HG03280 (cell line): ENCODE results near the gene CCL21.
A peak's percentile ranks its signal among the peaks of the same experiment; 100 is the strongest.

Experiments used
- ATAC-seq: cut with Tn5 transposase; IDR thresholded peaks from one replicate; pipeline ENCODE4 v1.9.1; 2021; ENCODE audit warnings: mild to moderate bottlenecking, moderate library complexity; ENCODE audit not compliant: unreplicated experiment

The CCL21 gene

DNA sequence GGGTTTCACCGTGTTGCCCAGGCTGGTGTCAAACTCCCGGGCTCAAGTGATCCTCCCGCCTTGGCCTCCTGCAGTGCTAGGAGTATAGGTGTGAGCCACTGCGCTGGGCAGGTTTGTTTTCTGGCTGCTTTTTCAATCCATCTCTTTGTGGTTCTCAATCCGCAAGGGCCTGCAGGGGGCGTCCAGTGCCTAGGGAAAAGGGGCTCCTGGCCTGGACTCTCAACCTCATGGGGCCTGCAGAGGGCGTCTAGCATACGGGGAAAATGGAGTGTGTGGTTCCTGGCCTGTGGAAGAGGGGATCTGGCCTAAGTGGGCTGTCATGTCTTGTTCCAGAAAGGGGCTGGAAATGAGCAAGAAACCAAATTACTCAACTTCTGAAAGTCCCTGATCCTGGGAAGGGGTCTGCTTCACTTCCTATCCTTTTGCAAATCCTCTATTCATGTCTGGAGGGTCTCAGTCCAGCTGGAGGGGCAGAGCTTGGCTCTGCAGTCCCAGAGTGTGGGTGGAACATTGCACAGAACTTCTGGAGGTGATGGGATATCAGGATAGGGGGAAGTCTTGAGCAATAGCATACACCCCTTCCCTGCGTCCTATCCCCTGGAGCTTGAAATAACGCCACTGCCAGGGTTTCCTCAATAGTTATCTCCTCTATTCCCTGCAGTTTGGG is 34.8 kb downstream of the CCL21 start:
- no peak for ATAC-seq

DNA sequence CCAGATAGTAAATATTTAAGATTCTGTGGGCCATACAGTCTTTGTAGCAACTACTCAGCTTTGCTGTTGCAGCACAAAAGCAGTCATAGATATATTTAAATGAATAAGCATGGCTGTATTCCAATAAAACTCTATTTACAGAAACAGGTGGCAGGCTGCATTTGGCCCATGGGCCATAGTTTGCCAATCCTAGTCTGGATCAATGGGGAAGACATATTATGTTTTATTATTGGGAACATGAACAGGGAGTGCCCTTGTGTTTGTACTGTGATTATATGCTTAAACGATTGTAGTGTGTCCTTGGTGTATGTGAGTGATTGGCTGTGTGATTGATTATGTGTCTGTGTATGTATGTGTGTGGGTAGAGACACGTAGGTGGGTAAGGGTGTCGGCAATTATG is 35.5 kb downstream of the CCL21 start:
- ATAC-seq, result no peak

DNA sequence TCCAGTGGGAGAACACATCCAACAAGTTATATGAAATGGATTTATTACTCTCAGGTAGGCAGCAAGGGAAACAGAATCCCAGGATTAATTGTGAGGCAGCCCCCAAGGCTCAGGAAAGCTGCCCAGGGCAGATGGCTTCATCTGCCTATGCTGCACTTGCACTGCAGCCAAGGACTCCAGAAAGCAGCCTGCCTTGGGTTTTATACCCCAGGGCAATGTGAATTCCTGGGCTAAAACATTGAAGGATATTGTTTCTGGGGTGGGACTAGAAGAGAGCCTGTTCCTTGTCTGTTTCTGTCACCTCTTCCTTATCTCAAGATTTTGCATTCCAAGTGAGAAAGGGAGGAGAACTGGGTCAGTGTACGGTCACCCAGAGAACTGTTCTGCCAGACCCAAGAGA is 38.6 kb downstream of the CCL21 start:
- ATAC-seq, result no peak

DNA sequence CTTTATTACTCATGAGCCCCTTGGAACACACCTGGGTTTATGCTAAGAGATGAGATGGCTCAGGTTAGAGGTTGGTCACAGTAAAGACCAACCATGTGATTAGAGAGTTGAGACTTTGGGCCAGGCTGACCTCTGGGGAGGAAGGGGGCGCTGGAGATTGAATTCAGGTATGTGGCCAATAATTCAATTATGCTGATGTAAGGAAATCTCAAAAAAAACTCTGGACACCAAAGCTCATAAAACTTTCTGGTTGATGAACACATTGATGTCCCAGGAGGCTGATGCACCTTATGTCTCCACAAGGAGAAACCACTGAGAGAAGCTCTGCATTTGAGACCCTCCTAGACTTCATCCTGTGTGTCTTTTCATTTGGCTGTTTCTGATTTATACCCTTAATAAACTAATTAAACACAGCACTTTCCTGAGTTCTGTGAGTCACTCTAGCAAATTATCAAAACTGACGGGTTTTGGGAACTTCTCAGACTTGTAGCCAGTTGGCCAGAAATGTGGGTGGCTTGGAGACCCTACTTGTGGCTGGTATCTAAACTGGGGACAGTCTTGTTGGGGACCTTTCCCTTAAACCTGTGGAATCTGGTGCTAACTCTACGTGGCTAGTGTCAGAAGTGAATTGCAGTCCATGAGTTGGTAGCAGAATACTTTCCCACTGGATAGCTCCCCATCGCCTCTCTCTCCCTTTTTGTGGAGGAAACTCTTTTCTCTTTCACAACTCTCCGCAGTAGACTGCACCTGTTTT is 40.0 kb downstream of the CCL21 start:
- ATAC-seq, result no peak

DNA sequence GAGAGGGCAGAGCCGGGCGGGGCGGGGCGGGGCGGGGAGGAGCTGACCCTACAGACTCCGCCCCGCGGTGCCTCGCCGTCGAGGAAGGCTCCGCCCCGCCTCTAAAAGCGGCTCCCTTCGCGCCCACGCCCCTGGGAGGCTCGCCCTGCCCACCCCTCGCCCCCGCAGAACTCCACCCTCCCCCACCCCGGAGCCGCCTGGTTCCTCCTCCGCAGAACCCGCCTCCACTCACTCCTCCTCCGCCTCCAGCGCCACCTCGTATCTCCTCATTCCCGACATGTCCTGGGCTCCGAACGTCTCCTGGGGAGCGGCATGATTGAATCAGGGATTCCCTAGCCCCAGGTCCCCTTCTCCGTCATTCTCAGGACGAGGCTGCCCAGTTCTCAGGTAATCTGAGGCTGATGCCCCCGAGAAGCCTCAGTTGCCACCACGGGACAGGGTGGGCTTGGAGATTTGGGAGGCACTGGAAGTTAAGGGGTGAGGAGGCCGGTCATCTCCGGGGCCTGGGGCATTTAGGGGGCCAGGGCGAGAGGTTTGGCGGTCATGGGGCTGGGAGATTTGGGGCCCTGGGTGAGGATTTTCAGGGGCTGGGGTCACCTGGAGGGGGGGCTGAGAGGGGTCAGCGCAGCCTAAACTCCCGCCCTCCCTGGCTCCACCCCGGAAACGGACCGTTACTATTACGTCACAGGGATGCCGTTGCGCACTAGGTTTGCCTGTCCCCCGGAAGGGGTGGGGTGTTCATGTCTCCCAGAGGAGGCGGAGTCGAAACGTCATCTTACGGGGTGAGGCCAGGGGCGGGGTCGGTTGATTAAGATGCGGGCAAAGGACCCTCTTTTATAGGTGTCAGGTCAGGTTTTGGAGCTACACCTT is 44.3 kb downstream of the CCL21 start:
- ATAC-seq, result peak; percentile 78

DNA sequence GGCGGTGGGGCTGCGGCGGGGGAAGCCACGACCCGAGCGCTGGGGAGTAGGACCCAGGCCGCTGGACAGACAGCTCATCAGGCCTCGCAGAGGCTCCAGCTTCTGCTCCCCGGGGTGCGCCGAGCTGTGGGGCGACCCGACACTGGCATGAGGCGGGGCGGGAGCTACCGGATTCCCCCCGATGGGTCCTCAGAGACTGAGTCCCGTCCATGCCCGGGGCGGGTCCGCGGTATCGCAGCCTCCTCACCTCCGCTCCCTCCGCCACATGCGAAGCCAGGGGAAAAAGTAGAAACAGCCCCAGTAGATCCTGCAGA is 44.9 kb downstream of the CCL21 start:
- peak; percentile 25 for ATAC-seq

DNA sequence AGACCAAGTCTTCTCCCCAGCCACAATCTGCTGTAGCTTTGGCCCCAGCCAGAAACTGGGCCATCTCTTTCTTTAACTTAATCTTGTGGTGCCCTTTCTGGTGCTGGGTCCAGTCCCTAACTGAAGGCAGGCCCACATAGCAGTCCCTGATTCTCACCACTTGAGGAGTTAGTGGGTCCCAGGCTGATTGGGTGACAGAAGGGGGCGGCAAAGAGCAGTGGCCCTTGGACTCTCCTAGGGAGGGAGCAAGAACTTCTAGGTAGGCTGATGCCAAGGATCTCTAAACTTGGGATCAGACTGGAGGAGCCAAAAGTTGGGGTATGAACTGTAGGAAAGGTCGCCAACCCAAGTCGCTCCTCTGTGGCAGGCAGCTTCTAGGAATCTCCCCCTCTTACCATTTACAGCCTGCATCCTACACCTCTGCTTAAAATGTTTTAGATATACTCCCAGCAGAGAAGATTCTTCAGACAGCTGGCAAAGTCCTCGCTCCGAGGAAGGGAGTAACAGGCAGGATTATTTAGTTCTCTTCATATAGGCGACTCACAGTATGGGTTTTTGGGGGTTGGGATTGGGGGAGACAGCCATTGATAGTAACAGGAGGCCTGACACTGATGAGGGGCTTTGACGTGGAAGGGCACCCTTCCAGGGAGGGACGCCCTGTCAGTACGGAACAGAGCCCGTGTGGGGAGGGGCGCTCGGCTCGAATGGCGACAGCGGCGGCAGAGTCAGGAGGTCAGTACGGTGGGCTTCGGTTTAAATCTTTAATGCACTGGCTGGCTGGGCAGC is 45.5 kb downstream of the CCL21 start:
- ATAC-seq, result peak; percentile 46

DNA sequence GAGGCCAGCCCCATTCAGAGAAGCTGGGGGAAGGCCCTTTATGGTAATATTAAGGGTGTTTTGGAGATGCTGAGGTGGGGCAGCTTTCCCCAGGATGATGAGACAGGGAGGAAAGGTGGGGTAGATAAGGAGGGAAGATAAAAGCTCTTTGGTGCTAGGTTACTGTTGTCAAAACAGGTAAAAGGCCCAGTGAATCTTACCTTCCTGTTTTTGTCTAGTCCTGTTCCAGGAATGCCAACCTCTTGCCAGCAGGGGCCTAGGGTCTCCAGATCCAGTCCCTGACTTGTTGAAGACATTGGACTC is 46.7 kb downstream of the CCL21 start:
- ATAC-seq, result no peak

DNA sequence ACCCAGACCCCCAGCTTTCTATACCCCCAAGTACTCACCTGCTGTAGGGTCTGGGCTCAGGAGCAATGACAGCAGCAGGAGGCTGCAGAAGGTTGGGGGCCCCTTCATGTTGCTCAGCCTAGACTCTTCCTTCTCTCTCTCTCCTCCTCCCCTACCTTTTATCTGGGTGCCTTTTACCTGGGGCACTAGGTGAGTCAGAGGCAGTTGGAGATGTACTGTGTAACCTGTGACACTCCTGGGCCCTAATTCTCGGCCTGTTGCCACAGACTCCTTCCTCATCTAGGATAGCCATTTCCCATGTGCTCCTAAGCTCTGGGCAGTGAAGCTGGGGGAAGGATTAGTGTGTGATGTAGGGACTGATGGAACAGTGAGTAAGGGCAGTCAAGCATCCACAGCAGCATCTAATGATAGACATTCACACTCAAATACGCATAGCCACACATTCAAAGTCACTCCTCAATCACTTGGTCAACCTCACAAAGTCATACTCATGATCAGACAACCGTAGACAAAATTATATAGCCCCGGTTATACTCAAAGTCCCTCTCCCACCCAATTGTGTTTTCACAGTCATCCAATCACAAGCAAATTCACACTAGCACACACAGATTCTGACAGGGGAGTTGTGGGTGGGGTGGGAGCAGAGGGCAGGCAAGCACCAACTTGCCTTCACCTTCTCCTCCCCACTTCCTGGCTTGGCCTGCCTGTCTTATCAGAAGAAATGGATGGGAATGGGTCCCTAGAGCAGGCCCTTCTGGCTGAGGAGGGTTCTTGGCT is 47.2 kb downstream of the CCL21 start, which contains the start of gene CCL27:
Gene CCL27, minus strand, starts transcription at position 132 of the 777 bp plus-strand sequence. Its CDS starts 24 bp downstream, at position 108.
- no peak for ATAC-seq

DNA sequence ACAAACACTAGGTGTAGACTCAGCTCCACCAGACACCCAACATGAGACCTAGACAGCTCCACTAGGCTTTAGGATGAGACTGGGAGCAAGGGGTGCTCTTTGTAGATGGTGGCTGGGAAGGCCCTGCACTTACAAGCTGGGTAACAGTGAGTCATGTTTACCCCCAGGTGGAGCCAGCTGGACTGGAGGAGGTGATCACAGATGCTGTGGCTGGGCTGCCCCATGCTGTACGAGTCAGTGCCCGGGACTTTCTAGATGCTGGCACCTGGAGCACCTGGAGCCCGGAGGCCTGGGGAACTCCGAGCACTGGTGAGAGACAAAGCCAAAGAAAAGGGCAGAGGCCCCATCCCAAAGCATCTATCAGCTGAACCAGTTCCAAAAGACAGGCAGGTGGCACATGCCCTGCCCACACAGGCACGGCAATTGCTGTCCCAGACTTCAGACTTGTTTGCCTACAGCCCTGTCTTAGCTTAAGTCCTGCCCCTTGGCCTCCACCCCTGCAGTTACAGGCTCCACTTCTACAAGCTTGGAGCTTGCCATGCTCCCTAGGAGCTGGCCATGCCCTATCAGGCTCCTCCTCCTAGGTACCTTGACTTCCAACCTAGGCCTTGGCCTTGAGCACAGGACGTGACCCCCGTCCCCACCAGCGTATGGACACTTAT is 50.2 kb downstream of the CCL21 start:
- ATAC-seq, result no peak
